BE2C (cell line): ENCODE data around the gene LHX5.

Experiments
- DNase-seq: peaks from one replicate; pipeline ENCODE4 v3.0.0-alpha.2; 2020
- H3K27me3 ChIP-seq: fragments of 250-450 bp; sonication (Bioruptor Pico); 2 replicates; pipeline ENCODE4 v1.5.1; 2020; ENCODE audit warnings: mild to moderate bottlenecking
- H3K36me3 ChIP-seq: fragments of 250-450 bp; sonication (Bioruptor Pico); 2 replicates; pipeline ENCODE4 v1.5.1; 2020; ENCODE audit warnings: mild to moderate bottlenecking
- H3K4me1 ChIP-seq: fragments of 250-450 bp; sonication (Bioruptor Pico); 2 replicates; pipeline ENCODE4 v1.5.1; 2020
- H3K4me3 ChIP-seq: 2 replicates; pipeline ENCODE4 v1.5.1; 2011; ENCODE audit warnings: low read depth, low read length
- H3K9me3 ChIP-seq: fragments of 250-450 bp; sonication (Bioruptor Pico); 2 replicates; pipeline ENCODE4 v1.5.1; 2020
- TF ChIP-seq, protein P1 (sequence below): IDR thresholded peaks from 2 replicates; pipeline ENCODE4 v1.5.1; 2012; ENCODE audit warnings: mild to moderate bottlenecking, low read depth, low read length

The LHX5 gene

DNA sequence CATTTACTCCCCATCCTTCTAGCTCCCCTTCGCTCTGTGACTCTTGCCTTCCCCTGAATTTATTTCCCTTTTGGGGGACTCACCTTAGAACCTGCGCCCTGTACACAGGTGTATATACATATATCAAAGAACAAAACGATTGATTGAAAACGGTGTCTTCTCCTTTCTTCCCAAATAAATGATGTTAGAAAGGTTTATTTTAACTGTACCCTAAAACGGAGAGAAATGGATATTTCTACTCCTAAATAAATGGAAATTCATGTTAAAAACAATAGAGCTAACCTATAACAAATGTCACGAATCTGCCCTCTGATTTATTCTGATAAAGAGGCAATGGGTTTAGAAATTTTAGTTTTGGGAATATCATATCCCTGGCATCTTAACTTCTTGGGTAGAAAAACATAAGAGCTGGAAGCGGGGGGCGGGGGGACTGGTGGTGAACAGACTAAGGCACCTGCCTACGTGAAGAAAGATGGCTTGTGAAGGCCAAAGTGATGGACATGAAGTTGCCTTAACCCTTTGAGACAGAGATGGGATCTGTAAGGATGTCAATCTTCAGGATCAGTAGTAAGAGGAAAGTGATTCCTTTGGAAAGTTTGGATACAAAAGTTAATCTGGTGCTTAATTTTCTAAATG is 8.8 kb upstream of the LHX5 start:
- H3K36me3 ChIP-seq = no peaks in the 10 kb centered on the region
- H3K27me3 ChIP-seq = peaks cover 79% of the 10 kb centered on the region
- no peak for DNase-seq
- TF ChIP-seq, protein P1, sequence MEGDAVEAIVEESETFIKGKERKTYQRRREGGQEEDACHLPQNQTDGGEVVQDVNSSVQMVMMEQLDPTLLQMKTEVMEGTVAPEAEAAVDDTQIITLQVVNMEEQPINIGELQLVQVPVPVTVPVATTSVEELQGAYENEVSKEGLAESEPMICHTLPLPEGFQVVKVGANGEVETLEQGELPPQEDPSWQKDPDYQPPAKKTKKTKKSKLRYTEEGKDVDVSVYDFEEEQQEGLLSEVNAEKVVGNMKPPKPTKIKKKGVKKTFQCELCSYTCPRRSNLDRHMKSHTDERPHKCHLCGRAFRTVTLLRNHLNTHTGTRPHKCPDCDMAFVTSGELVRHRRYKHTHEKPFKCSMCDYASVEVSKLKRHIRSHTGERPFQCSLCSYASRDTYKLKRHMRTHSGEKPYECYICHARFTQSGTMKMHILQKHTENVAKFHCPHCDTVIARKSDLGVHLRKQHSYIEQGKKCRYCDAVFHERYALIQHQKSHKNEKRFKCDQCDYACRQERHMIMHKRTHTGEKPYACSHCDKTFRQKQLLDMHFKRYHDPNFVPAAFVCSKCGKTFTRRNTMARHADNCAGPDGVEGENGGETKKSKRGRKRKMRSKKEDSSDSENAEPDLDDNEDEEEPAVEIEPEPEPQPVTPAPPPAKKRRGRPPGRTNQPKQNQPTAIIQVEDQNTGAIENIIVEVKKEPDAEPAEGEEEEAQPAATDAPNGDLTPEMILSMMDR = no peak
- H3K9me3 ChIP-seq = no peaks in the 10 kb centered on the region
- no peaks in the 10 kb centered on the region for H3K4me1 ChIP-seq
- H3K4me3 ChIP-seq = no peak overlapping the region

DNA sequence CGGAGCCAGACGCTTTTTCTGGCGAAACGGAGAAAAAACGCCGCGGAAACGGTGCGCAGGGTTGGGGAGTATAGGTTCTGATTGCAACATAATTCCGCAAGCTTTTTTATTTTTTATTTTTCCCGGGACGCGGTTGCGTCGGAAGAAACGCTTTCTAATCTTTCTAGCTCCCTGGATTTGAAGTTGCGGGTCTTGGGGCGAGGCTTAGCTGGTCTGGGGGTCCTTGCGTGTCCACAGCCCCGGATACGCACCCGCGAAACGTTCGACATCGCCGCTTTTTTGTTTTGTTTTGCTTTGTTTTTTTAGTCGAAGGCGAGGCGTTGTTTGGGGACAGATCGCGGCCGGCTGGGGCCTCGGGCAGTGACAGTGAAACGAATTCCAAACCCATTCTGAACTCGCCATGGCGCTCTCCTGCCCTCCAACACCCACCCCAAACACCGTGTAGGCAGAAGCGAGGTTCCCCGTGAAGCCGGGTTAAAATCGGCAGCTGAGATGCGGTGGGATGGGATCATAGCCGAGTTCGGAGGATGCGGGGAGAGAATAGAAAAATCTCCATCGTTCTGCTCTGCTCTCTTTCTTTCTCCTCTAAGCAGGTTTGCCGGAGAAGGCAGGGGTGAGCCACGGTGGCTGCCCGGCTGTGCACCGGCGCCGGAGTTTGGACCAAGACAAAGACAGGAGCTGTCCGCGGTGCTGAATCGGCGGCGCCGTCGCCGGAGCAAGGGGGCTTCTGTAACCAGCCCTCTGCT is 8.1 kb upstream of the LHX5 start:
- H3K27me3 ChIP-seq = peaks cover 86% of the 10 kb centered on the region
- TF ChIP-seq, protein P1 = no peak
- no peak overlapping the region for H3K4me3 ChIP-seq
- no peak for DNase-seq
- no peaks in the 10 kb centered on the region for H3K4me1 ChIP-seq
- no peaks in the 10 kb centered on the region for H3K36me3 ChIP-seq
- H3K9me3 ChIP-seq = no peaks in the 10 kb centered on the region

DNA sequence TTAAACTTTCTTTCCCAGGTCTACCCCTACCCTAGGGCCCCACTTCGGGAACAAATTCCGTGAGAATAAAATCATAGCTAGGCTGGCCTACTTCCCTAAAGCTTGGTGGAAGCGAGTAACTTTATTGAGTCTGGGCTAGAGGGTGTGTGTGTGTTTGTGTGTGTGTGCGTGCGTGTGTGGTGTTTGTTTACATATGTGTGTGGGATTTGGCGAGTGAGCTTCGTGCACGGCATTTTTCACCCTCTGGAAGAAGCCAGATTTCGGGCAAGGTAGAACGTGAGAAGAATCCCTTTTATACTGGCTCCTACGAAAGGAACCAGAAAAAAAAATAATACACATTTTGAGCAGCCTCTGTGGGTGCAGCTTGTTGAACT is 7.5 kb upstream of the LHX5 start:
- Histone ChIP-seq H3K4me1 (no peaks in the 10 kb centered on the region), H3K36me3 (no peaks in the 10 kb centered on the region), H3K9me3 (no peaks in the 10 kb centered on the region), H3K4me3 (no peak overlapping the region), H3K27me3 (peaks cover 87% of the 10 kb centered on the region)
- TF ChIP-seq, protein P1 = no peak
- DNase-seq = no peak

DNA sequence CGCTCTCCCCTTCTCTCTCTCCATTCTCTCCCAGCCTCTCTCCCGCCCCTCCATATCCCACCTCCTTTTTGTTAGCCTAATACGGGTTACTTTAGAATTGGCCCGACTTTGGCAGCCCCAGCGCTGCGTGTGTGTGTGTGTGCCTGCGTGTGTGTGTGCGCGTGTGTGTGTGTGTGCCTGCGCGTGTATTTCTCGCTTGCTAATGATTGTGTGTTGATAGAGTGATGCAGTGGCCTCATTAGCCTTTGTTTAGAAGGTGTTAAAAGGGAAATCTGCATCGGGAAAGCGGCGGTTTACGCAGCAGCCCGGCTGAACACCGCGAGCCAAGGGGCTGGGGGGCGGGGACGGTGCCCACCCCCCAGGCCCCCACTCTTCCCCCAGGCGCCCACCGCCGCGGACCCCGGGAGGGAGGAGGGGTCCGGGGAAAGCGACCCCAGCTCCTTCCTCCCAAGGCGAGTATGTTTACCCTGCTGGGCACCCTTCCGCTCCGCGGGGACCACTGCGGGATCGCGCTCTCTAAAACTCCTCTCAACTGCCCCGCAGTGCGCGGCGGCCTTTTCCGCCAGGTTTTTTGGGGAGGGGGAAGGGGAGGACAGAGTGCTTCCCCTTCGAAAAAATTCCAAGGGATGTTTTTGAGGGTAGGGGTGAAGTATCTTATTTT is 6.8 kb upstream of the LHX5 start:
- DNase-seq = no peak
- Histone ChIP-seq H3K4me3 (no peak overlapping the region), H3K36me3 (no peaks in the 10 kb centered on the region), H3K9me3 (no peaks in the 10 kb centered on the region), H3K4me1 (no peaks in the 10 kb centered on the region), H3K27me3 (peaks cover 90% of the 10 kb centered on the region)
- TF ChIP-seq, protein P1 = no peak

DNA sequence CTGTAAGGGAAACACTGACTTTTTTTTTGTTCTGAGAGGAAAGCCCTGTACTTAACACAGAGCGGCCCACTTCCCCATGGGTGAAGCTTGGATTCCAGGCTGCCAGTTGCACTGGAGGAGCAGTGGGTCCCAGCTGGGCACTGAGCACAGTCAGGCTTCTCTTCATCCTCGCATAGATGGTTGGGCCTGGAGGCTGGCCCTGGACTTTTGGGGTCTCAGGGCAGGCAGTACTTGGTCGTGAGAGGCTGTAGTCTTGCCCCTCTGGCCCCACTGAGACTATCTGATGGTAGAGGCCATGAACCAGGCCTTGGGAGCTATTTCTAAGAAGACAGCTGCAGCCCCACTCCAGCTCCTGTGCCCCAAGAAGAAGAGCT is 6.2 kb upstream of the LHX5 start:
- peaks cover 90% of the 10 kb centered on the region for H3K27me3 ChIP-seq

More for the DNA sequence above, 6.2 kb upstream of the LHX5 start:
- H3K4me1 ChIP-seq = no peaks in the 10 kb centered on the region
- no peak overlapping the region for H3K4me3 ChIP-seq
- H3K9me3 ChIP-seq = no peaks in the 10 kb centered on the region
- H3K36me3 ChIP-seq = no peaks in the 10 kb centered on the region
- TF ChIP-seq, protein P1 = no peak
- no peak for DNase-seq
